ENCODE results near the gene COMMD8.

GRCh38 chr4:47466056-47466785, 2.7 kb upstream of the COMMD8 start:
- no peak for TF ChIP-seq CTCF (IDR thresholded peaks at IDR 0.05)
- no peak for TF ChIP-seq POLR2A (IDR thresholded peaks at IDR 0.05)

Measured in heart left ventricle (tissue), 13 donors.